Activated T-helper 1 cell treated with anti-CD3 and anti-CD28 coated beads, Interleukin-12 subunit alpha, Interleukin-12 subunit beta, Interleukin-2, Interleukin-4 antibody, amounts not matched to agents 30 ng/mL and 10 ng/mL and 1 ng/mL, durations not matched to agents 14 hours and 24 hours and 36 hours (primary cell): Measurements from ENCODE around the gene MS4A5. TPM values are rescaled to one million over a fixed set of nuclear protein-coding genes. Genes with fewer than 3 reads are reported as not detected.

ENCODE experiments used
- DNase-seq: peaks from one replicate; pipeline ENCODE4 v3.0.0; 2021; ENCODE audit warnings: low spot score
- H3K27ac Mint-ChIP-seq: one replicate; pipeline ENCODE4 v1.8.0; 2021; ENCODE audit warnings: mild to moderate bottlenecking, mixed read lengths
- H3K27me3 Mint-ChIP-seq: one replicate; pipeline ENCODE4 v1.8.0; 2022; ENCODE audit warnings: mild to moderate bottlenecking, moderate library complexity, mixed read lengths; ENCODE audit not compliant: insufficient read depth
- H3K36me3 Mint-ChIP-seq: one replicate; pipeline ENCODE4 v1.8.0; 2021; ENCODE audit warnings: low read depth, mixed read lengths
- H3K4me1 Mint-ChIP-seq: one replicate; pipeline ENCODE4 v1.8.0; 2021; ENCODE audit warnings: low read depth, mixed read lengths
- H3K4me3 Mint-ChIP-seq: one replicate; pipeline ENCODE4 v1.8.0; 2021; ENCODE audit warnings: mild to moderate bottlenecking, moderate library complexity, mixed read lengths
- H3K9me3 Mint-ChIP-seq: one replicate; pipeline ENCODE4 v1.8.0; 2021; ENCODE audit warnings: mixed read lengths
- intact Hi-C: fragments of 100-400 bp; cut with micrococcal nuclease; formaldehyde crosslinking; loops from one replicate; pipeline ENCODE4 v1.15.1; 2024
- total RNA-seq: library from RNA; stranded (reverse); gene quantifications from 2 replicates; pipeline ENCODE4 v1.2.3, GENCODE V29; 2022

The MS4A5 gene, protein sequence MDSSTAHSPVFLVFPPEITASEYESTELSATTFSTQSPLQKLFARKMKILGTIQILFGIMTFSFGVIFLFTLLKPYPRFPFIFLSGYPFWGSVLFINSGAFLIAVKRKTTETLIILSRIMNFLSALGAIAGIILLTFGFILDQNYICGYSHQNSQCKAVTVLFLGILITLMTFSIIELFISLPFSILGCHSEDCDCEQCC
- total RNA-seq: not detected in 2 replicates

DNA sequence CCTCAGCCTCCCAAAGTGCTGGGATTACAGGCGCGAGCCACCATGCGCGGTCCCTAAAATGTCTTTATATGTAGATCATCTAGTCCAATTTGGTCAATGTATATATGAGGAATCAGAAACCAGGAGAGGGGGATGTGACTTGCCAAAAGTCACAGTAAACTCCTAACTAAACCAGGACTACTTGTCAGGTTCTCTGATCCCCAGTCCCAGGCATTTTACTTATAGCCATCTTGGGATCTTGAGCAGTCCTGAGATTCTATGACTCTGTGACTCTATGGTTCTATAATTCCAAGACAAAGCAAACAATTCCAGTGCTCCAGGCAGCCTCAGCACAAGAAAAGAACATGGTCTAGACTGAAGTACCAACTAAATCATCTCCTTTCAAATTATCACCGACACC is at the start of gene MS4A5:
MS4A5 (plus strand) TSS at position 301 of the 400 bp plus-strand sequence. CDS start 103 bp downstream, outside the sequence.
- Mint-ChIP-seq H3K36me3 (no peaks in the 10 kb centered on the region), H3K4me3 (no peak within 1 kb of the TSS), H3K4me1 (no peaks in the 10 kb centered on the region), H3K27ac (no peak within 1 kb of the TSS), H3K27me3 (peaks cover 10% of the 10 kb centered on the region), H3K9me3 (no peaks in the 10 kb centered on the region)
- DNase-seq: no peak
- intact Hi-C loops: no loop called here

DNA sequence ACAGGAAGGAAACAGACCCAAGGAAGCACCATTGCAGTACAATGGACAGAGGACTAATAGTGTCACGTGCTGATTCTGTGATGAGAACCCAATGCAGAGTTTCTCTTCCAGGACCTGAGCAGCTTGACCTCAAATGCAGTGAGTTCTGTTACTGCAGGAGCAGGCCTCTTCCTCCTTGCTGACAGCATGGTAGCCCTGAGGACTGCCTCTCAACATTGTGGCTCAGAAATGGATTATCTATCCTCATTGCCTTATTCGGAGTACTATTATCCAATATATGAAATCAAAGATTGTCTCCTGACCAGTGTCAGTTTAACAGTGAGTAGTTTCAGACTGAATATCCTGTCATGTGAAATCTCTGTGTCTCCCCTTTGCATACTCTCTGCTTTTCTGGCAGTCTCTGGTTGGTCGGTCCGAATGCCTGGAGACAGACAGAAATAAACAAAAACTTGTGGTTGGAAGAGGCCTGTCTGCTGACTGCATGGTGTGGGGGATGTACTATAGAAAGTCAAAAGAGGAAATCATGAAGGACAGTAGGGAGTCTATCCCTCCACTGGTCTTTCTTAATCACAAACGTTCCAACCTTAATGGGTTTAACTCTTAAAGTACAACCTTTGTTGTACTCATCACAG is 40.0 kb upstream of the MS4A5 start:
- Mint-ChIP-seq H3K36me3 (no peaks in the 10 kb centered on the region), H3K4me3 (no peak overlapping the region), H3K27me3 (peaks cover 1% of the 10 kb centered on the region), H3K4me1 (no peaks in the 10 kb centered on the region), H3K9me3 (no peaks in the 10 kb centered on the region), H3K27ac (no peak overlapping the region)
- intact Hi-C loops: no loop called here
- DNase-seq: no peak

DNA sequence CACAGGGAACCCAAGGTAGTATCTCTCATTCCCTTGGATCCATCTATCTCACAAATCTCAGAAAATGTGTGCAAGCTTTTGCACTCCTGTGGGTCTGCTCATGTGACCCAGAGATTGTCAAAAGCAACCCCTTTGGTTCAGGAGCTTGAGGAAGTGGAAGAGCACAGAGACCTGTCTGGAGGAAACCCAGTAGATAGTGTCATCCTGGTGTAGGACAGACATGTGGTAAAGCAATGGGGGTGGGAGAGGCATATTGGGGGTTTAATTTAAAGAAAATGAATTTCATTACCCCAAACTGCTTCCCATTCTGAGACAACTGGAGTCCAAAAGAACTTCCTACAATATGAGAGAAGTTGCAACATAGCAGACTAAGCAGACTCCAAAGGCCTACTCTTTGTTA is 39.0 kb upstream of the MS4A5 start:
- Mint-ChIP-seq H3K27me3 (peaks cover 1% of the 10 kb centered on the region), H3K4me1 (no peaks in the 10 kb centered on the region), H3K4me3 (no peak overlapping the region), H3K27ac (no peak overlapping the region), H3K9me3 (no peaks in the 10 kb centered on the region), H3K36me3 (no peaks in the 10 kb centered on the region)
- intact Hi-C loops: no loop called here
- no peak for DNase-seq

DNA sequence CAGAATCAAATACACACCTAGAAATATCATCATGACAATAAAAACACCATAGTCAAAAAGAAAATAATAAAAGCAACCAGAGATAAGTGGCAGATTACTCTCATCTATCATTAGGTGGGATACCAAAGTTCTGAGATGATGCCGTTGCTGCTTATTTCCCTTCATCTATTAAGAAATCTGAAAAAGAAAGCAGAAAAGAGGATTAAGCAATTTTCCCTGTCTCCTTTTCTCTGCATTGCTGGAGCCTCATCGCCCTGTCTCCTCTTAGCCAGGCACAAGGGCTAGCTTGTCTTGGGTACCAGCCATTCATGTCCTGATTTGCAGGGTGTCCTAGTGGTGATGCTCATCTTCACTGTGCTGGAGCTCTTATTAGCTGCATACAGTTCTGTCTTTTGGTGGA is 37.0 kb upstream of the MS4A5 start:
- Mint-ChIP-seq H3K9me3 (no peaks in the 10 kb centered on the region), H3K36me3 (no peaks in the 10 kb centered on the region), H3K27ac (no peak overlapping the region), H3K27me3 (peaks cover 1% of the 10 kb centered on the region), H3K4me1 (no peaks in the 10 kb centered on the region), H3K4me3 (no peak overlapping the region)
- DNase-seq: no peak
- intact Hi-C loops: no loop called here

DNA sequence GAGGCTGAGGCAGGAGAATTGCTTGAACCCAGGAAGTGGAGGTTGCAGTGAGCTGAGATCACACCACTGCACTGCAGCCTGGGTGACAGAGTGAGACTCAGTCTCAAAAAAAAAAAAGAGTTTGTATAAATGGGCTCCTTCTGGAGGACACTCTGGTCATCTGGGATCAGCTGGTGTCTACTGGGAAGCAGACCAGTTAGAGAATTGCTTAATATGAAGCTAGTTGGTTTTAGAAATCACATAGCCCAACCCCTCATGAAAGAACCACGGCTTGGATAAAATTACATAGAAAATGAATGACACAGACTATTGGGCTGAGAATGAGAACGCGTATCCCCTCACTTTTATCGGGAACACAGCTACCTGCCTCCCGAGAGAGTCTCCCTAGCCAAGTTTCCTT is 36.4 kb upstream of the MS4A5 start:
- H3K27ac Mint-ChIP-seq: no peak overlapping the region
- no peaks in the 10 kb centered on the region for H3K4me1 Mint-ChIP-seq
- DNase-seq: no peak
- H3K36me3 Mint-ChIP-seq: no peaks in the 10 kb centered on the region
- H3K4me3 Mint-ChIP-seq: no peak overlapping the region
- intact Hi-C loops: no loop called here
- H3K27me3 Mint-ChIP-seq: peaks cover 1% of the 10 kb centered on the region
- H3K9me3 Mint-ChIP-seq: no peaks in the 10 kb centered on the region

DNA sequence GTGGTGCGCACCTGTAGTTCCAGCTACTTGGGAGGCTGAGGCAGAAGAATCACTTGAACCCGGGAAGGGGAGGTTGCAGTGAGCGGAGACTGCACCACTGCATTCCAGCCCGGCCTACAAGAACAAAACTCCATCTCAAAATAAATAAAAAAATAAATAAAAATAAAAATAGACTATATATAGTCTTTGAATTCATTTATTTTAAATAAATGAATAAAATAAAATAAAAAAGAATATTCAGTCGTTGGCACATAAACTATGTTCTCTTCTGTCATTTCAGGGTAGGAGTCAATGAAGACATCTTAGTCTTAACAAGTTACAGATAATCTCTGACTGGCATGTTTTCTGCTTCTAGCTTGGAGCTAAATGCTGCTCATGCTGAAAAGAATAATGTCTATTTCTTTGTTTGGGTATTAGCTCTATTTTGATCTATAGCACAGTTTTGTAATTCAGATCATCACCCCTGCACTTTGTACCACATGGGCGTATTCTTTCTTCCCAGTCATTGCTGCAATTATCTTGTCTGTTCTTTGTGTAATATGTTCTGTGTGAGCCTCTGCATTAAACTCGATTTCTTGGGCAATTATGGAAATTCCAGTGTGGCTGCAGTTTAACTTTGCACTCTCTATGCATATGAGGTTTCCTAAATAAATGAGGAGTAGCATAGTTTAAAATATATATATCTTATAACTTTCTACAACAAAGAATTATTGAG is 34.5 kb upstream of the MS4A5 start:
- H3K4me3 Mint-ChIP-seq: no peak overlapping the region
- H3K27me3 Mint-ChIP-seq: peaks cover 1% of the 10 kb centered on the region
- H3K27ac Mint-ChIP-seq: no peak overlapping the region
- intact Hi-C loops: no loop called here
- H3K4me1 Mint-ChIP-seq: no peaks in the 10 kb centered on the region
- no peaks in the 10 kb centered on the region for H3K36me3 Mint-ChIP-seq
- no peak for DNase-seq
- no peaks in the 10 kb centered on the region for H3K9me3 Mint-ChIP-seq

DNA sequence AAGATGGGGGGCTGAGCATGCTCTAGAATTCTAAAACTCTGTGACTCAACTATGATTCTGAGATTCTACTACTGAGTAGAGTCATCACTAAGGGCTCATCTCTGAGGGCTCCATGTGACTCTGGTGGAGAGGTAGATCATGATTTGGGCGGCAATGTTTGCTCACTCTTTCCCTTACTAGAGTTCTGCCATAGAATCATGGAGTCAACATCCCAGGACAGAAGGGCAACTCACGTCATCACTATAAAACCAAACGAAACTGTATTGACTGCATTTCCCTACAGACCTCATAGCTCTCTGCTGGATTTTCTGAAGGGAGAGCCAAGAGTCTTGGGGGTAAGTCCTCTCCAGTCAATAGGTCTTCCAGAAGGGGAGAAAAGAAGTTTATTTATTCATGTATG is 33.0 kb upstream of the MS4A5 start, which contains the start of gene MS4A14:
MS4A14 (plus strand) TSS at position 78 of the 400 bp plus-strand sequence; CDS start at position 198, 120 bp downstream.
- no peak for DNase-seq
- intact Hi-C loops: no loop called here
- Mint-ChIP-seq H3K9me3 (no peaks in the 10 kb centered on the region), H3K4me3 (no peak within 1 kb of the TSS), H3K4me1 (no peaks in the 10 kb centered on the region), H3K36me3 (no peaks in the 10 kb centered on the region), H3K27me3 (peaks cover 1% of the 10 kb centered on the region), H3K27ac (no peak within 1 kb of the TSS)

DNA sequence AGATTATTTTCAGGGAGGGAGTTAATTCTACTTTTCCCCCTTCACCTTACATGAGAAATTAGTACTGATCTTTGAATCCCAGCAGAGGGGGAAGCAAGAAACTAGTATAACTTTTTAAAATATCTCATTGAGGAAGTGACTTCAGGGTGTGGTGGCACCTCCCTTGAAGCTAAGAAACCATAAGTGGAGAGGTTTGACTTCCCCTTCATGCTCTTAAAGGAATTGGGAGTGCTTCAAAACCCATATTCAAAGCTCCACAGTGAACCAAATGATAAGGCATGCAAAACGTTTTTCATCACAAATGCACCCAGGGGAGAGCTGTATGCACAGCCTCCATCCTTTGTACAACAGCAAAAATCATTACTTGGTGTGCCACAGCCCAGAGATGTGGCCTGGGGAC is 32.6 kb upstream of the MS4A5 start:
- DNase-seq: no peak
- Mint-ChIP-seq H3K36me3 (no peaks in the 10 kb centered on the region), H3K9me3 (no peaks in the 10 kb centered on the region), H3K4me1 (no peaks in the 10 kb centered on the region), H3K4me3 (no peak overlapping the region), H3K27ac (no peak overlapping the region), H3K27me3 (peaks cover 1% of the 10 kb centered on the region)
- intact Hi-C loops: no loop called here

DNA sequence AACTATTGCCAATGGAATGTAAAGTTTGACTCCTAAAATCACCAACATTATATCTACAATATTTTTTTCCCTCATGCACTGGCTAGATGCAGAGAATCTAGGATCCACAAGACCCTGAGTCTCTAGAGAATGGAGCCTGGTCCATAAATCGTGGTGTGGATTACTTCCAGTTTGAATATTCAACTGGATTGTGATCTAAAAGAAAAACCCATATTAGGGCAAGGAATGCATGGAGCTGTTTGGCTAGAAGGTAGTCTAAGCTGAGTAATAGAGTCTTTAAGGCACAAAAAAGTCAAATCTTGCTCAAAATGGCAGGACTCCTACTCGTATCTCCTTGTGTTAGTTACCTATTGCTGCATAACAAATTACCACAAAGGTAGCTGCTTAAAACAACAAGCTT is 9.4 kb upstream of the MS4A5 start:
- no peak for DNase-seq
- Mint-ChIP-seq H3K27ac (no peak overlapping the region), H3K9me3 (no peaks in the 10 kb centered on the region), H3K27me3 (peaks cover 4% of the 10 kb centered on the region), H3K4me1 (no peaks in the 10 kb centered on the region), H3K4me3 (no peak overlapping the region), H3K36me3 (no peaks in the 10 kb centered on the region)
- intact Hi-C loops: no loop called here

DNA sequence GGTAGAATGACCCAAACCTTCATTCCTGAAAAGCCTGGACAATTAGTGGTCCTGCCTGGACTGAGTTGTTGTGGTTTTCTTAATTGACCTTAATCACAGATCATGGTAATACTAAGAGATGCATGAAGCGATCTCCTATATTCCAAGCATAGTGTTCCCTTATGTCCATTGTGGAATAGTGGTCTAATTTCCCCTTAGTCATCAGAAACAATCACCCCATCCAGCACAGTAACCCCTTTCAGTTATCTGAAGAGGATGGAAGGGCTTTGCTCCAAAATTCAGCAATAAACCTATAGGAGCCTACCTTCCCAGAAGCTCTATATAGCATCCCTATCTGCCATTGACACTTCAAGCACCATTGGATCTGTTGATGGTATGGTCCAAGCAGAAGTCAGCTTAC is 6.8 kb upstream of the MS4A5 start:
- H3K4me1 Mint-ChIP-seq: no peaks in the 10 kb centered on the region
- H3K27me3 Mint-ChIP-seq: peaks cover 3% of the 10 kb centered on the region
- no peaks in the 10 kb centered on the region for H3K9me3 Mint-ChIP-seq
- no peak for DNase-seq
- no peak overlapping the region for H3K4me3 Mint-ChIP-seq
- intact Hi-C loops: no loop called here
- no peaks in the 10 kb centered on the region for H3K36me3 Mint-ChIP-seq
- no peak overlapping the region for H3K27ac Mint-ChIP-seq

DNA sequence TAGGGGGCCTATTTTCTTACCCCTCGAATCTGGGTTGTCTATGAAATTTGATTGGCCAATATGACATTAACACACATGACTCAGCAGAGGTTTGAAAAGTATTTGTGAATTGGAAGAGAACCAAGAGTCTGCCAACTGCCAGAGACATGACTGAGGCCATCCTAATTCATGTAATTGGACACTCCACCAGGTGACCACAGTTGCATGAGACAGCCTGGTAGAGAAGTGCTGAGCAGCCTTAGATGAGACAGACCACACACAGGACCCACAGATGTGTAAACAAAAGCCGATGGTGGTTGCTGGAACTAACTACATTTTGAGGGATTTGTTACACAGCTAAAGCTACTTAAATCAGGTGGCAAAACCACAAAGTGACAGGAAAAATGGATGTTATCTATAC is 855 bp upstream of the MS4A5 start:
- peaks cover 7% of the 10 kb centered on the region for H3K27me3 Mint-ChIP-seq
- no peaks in the 10 kb centered on the region for H3K36me3 Mint-ChIP-seq
- intact Hi-C loops: no loop called here
- no peaks in the 10 kb centered on the region for H3K4me1 Mint-ChIP-seq
- H3K9me3 Mint-ChIP-seq: no peaks in the 10 kb centered on the region
- no peak overlapping the region for H3K4me3 Mint-ChIP-seq
- DNase-seq: no peak
- no peak overlapping the region for H3K27ac Mint-ChIP-seq

DNA sequence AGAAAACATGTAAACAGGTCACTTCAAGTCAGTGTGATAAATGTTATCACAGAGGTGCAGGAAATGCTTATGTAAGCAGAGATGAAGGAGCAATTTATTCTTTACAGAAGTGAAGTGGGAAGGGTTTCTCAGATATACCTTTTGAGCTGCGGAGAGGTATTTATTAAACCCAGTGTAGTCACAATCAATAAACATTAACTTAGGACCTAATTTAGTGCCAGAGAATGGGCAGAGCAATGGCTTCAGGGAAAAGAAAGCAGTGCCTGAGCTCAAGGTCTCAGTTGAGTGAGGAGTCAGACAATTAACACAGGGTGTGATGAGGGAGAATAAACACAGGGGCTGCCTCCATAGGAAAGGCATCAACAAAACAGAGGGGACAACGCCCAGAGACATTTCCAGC is 1.9 kb downstream of the MS4A5 start:
- H3K4me3 Mint-ChIP-seq: no peak overlapping the region
- H3K4me1 Mint-ChIP-seq: no peaks in the 10 kb centered on the region
- DNase-seq: no peak
- intact Hi-C loops: no loop called here
- H3K36me3 Mint-ChIP-seq: no peaks in the 10 kb centered on the region
- no peak overlapping the region for H3K27ac Mint-ChIP-seq
- H3K9me3 Mint-ChIP-seq: no peaks in the 10 kb centered on the region
- peaks cover 7% of the 10 kb centered on the region for H3K27me3 Mint-ChIP-seq

DNA sequence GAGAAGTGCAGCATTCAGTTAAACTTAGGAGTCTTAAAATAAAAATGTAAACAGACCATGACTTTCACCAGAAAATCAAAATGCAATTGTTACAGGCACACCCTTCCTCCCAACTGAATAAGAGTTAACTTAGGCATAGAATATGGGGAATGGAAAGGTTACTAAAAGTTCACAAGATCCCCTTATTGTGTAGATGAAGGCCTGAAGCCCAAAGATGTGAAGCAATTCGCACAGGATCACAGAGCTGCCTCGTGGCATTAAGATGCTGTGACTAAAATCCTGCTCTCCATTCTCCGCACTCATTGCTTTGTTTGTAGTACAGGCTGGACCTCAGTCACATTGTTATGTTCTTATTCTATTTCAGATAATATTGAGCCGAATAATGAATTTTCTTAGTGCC is 4.0 kb downstream of the MS4A5 start:
- Mint-ChIP-seq H3K27me3 (peaks cover 12% of the 10 kb centered on the region), H3K9me3 (no peaks in the 10 kb centered on the region), H3K4me1 (no peaks in the 10 kb centered on the region), H3K27ac (no peak overlapping the region), H3K4me3 (no peak overlapping the region), H3K36me3 (no peaks in the 10 kb centered on the region)
- DNase-seq: no peak
- intact Hi-C loops: no loop called here
